ENCODE measurements around the gene ZNF385B.

- TF ChIP-seq CTCF (IDR thresholded peaks at IDR 0.05) (no peak), POLR2AphosphoS5 (IDR thresholded peaks at IDR 0.05) (no peak)
These were observed 256.8 kb downstream of the ZNF385B start for GRCh38 chr2:179604598-179604997.

Measured in stomach (tissue), 4 donors.